ENCODE results near the gene H2BK1.

The H2BK1 gene

DNA sequence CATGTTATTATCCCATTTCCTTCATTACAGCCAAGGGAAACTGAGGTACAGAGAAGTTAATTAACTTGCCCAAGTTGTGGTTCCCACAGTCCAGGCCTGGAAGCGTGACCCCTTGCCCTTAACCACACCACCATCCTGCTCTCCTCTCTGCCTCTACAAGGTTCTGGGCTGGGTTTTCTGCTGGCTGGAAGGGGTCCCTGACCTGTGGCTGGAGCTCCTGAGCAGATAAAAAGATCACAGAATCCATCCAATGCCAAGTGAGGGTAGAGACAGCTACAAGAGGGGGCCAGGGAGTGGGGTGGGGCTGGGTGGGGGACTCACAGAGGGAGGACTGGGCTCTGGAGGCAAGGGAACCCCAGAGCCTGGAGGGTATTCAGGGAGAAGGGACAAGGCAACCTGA is 33.0 kb downstream of the H2BK1 start:
- DNase-seq = no peak

DNA sequence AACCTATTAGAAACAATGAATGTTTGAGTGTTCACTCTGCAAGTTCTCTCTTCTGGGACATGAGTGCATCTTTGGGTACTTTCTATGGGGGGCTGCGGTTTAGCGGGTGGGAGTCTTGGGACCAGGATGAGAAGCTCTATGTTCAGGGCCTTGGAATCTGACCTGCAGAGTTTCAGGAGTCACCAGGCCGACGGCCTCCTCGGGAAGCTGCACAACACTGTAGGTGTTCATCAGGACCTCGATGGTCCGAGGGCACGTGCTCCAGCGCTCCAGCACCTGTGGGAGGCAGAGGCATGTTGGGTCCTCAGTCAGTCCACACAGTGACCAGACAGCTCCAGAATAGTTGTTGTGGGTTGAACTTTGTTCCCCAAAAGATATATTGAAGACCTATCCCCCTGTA is 33.9 kb downstream of the H2BK1 start:
- no peak for DNase-seq

DNA sequence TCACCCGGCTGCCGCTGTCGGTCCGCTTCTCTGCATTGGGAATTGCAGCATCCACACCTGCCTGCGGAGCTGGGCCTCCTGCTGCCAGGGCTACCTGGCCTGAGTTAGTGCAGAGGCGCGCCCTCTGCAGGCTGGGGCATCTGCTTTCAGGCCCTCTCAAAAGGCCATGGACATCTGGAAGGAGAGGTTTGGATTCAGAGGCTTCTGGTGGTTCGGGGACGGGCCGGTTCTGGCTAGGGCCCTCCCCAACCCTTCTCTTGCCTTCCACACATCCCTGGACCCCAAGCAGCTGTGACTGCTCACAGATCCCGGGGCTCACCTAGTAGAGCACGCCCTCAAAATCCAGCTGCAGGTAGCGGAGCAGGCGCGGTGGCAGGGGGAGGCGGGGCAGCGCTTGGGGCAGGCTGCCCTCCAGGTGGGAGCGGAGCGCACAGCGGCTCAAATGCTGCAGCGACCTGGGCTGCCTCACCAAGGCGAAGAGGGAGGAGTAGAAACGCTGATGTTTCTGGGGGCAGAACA is 34.4 kb downstream of the H2BK1 start:
- no peak for DNase-seq

DNA sequence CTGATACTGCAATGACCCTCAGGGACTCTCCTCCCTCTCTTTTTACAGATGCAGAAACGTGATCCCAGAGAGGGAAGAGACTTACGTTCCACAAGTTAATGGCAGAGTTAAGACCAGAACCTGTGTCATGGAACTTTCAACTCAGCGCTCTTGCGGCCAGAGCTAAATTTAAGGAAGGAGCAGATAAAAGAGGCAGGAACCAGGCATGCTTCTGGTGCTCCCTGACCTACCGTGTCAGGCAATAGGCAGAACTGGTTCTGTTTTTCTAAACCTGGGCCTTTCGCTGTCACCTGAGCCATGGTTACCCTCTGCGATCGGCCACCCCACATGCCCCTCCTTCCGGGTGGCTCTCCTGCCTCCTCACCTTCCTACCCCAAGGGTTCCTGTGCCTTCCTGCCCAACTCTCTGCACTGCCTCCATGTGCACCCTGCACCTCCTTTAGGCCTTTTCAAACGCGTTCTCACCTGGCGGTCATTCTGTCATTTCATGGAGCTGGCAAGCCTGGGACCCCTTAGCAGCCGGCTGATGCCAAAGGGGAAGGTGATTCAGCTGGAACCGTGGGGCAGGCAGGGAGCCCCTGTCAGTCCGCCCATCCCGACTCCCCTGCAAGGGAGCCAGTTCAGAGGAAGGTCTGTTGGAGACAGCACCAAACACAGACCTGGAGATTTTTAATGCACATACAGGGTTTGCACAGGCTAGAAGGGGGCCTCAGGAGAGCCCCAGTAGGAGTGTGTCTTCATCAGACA is 35.1 kb downstream of the H2BK1 start:
- DNase-seq = no peak

DNA sequence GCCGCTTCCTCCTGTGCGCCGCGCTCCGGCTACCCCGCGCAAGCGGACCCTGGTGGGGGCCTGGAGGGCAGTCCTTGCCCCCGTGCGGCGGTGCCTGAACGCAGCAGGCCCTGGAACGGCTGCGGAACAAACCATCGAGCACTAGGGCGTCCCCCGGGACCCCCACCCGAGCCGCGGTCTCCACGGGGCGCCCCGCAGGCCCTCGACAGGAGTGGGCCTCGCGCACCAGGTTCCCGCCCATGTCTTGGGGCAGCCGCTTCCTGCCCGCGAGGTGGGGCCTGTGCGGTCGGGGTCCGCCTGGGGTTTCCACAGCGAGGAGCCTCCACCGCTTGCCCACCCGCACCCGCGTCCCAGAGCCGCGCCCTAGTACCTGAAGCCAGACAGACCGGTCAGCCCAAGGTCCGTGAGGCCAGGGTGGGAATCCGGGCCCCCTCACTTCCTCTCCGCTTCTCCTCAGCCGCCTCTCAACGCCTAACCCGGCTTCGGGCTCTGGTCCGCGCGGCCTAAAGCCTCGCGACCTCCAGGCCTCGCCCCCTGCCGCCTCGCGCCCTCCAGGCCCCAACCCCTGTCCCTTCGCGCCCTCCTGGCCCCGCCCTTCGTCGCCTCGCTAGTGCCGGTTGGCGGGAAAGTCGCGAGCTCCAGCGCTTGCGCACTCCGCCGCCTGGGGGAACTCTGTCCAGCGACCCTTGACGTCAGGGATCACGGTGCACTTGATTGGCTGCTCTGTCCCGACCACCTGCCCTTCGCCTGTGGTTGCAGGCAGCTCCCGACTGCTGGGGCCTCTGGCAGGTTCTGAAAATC is 35.8 kb downstream of the H2BK1 start:
- DNase-seq = peak in 3 of 14 donors; percentile 9 to 57 (median 11)

DNA sequence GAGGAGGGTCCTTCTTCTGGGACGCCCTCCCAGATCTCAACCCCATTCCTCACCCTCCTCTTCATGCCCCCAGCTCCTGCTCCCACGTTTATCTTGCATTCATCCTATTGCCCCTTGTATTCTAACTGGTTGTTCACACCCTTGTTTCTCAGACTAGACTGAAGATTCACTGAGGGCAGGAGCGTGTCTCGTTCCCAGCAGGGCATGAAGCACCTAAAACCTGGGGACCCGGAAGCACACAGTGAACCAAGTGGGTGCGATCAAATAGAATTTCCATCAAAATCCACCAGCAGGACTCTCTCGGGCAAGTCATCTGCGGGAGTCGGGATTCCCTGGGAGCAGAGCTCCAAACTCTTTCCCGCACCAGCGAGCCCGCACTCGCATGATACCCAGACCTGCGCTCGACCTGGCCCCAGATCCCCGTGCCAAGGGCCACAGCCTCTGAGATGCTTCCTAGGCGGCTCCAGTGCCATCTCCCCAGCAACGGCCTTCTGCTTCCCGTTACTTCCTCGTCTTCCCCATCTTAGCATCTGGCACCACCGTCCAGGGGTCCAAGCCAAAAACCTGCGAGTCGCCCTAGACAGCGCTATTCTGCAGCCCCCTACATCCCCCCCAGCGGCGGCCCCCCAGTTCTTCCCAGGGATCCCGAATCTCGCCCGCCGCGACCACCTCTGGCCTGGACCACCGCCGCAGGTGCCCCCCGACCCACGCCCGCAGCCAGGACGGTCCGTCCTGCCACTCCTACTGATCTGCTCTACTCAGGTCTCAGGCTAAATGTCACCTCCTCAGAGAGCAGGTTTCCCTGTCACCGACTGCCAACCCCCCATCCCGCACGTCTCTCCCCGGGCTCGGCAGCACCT is 36.7 kb downstream of the H2BK1 start:
- no peak for DNase-seq

DNA sequence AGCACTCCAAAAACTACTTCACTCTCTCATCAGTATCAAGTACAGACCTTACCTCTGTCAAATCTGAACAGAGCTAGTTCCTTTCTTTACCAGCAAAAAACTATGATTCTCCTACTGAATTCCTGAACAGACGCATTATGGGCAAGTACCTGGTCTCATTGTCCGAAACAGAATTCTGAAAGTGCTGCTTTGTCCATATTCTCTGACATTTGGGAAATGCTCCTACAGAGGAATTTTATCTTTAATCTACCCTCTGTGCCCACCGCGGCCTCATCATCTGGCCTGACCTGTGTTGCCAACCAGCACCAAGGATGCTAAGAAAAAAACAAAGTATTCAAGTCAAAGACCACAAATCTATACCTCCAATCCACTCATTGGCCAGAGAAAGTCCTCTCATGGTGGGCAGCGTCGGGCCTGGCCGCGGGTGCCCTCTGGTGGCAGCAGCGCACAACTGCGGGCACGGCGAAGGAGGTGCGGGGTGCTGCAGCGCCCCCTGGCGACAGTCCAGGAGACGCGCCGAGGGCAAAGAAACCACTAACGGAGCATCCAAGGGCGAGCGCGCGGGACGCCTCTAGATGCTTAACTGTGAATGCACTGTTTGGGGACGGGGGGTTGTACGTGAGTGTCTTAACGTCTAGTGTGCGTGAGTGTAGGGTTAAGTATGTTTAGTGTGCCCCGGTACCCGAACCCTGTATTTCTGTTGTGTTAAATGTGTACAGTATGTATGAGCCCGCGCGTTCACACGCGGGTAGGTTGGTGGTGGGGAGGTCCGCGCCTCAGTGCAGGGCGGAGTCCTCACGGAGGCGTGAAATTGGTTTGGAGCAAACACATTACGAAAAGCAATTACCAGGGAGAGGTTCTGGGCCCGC is 37.8 kb downstream of the H2BK1 start:
- peak in 13 of 14 donors; percentile 30 to 87 (median 62) for DNase-seq

DNA sequence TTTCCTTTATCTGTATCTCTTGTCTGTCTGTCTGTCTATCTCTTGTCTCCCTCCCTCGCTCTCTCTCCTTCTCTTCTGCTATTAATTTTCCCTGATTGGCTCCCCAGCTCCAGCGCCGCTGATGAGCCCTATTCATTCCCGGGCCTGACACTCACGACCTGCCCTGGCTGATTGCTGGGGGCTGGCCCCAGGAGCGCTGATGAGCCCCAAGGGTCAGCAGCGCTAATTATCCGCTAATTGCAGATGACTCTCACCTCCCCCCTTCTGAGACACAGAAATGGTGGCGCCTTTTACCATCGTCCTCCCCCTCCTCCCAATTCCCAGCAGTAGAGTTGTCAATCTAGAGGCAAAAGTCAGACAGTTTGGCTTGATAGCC is 41.5 kb downstream of the H2BK1 start:
- DNase-seq = no peak

DNA sequence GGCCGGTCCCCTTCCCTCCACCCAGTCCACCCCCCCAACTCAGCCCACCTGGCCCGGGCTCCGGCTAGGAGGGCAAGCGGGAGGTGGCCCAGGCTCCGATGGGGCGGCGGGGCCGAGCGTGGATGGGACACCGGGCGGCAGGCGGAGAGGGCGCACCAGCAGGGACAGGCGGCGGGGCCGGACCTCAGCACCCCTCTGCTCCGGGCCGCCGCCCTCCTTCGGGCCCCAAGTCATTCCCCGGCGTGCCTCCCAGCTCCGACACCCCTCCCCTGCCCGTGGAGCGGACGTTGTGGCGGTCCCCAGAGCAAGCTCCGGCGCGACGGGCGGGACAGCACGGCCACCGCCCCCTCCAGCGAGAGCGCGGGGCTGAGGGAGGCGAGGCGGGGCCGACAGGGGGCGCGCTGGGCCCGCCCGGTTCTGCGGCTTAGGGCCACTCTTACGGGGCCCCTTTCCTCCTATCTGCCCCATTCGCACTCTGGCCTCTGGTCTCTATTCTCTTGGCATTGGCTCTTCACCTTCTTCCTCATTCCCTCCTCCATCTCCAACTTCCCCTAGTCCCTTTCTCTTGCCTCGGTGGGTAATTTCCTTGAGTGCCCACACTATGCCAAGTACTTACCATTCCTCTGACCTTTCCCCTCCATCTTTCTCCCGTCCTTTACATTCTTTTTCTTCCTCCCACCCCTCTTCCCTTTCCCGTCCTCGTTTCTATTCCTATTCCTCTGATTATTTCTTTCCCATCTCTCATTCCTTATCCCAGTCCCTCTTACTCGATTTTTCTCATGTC is 42.1 kb downstream of the H2BK1 start:
- peak in 2 of 14 donors; percentile 8 to 19 for DNase-seq

DNA sequence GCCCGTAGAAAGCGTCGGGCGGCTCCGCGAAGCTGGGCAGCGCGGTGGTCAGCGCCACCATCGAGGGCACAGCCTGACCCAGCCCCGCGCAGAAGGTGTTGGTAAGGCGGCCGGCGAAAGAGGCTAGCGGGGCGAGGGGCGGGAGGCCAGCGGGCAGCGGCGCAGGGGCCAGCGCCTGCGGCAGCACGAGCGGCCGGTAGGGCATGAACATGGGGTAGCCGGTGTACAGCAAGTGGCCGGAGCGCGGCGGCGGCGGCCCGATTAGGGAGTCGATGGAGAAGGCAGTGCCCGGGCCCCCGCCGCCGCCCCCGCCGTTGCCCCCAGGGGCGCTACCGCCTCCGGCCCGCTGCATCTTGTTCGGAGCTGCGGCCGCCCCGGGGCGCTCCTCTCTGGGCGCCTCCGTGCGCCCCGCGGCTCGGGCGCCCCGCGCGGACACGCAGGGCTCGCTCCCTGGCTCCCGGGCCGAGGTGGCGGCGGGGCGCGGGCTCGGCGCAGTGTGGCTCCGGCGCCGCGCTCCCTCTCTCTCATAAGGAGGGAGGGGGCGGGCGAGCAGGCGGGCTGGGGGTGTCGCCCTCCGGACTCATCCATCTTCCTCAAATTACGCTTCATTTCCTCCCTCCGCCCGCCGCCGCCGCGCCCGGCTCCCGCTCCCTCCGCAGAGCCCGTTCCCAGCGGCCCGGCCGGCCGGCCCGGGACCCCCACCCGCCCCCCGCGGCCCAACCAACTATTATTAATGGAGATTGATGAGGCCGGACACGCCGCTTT is 42.9 kb downstream of the H2BK1 start, which contains the start of gene GBX1:
Gene GBX1 (minus strand): TSS at position 498 of the 765 bp plus-strand sequence. CDS start 146 bp downstream, at position 352.
- DNase-seq = no peak

DNA sequence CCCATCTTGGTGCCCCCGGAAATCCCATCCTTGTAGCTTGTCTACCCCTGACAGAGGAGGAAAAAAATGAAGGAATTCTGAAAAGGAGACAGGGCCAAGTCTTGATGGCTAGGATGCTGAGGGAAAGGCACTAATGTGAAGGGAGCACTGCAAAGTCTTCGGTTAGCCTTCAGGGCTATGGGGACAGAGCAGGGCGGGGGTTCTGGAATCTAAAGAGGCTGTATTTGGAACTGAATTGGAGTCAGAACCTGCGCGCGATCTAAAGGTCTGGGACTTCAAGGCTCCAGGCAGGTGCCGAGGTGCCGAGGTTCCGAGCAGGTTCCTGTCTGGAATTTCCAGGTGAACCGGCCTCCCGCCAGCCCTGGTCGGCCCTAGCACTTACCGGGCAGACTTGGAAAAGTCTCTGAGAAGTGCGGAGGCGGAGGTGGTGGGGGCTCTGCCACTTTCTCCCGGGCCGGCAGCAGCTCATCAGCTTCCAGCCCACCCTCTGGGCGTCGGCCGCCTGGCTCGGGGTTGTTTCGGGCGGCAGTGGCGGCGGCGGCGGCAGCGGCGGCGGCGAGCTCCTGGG is 43.6 kb downstream of the H2BK1 start:
- no peak for DNase-seq

DNA sequence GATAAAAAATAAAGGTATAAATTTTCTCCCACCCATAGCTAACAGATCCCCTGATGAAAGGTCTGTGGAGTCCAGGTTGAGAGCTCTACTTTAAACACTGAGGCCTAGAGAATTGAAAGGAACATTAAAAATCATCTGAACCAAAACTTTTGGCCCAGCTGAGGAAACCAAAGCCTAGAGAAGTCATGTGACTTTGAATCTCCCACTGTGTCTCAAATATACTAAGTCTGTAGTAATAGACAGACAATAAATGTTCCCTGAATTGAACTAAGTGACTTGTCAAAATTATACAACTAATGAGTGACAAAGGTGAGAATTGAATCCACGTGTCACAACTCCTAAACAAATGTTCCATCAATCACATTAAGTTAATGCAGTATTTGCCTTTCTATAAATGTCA is 48.5 kb downstream of the H2BK1 start:
- no peak for DNase-seq
